ENCODE data around the gene LCN6. TPM values are rescaled to one million over a fixed set of nuclear protein-coding genes. Genes with fewer than 3 reads are reported as not detected.

Gene LCN6
- total and polyA plus RNA-seq, 8 donors, result 0.38 to 18.9 TPM; not detected in 6

DNA sequence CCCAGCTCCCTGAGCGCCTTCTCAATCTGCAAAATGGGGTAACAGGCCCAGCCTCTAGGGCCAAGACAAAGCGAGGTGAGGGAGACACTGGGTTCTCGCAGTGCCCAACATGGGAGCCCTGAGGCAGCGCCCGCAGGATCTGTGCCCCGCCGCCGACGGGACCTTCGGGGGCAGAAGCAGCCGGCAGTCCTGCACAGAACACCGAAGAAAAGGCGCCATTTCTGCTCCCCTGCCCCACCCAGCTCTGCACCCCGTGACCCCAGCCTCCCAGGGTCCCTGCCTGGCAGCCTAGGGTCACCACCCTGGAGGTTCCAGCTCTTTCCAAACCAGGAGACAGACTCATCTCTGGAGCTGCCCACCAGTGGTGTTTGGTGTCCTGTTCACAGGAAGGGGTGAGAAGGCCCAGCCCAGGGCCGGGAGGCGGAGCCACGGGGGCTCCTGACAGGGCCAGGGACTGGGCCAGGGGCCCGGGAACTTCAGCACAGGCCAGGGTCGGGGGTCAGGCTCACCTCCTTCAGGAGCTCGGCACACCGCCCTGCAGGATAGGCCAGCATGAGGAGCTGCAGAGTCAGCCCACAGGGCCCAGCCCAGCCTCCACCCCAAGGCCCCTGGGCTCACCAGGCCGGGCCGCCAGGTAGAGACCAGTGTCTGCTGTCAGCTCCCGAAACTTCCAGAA is 6.4 kb upstream of the LCN6 start:
- Histone ChIP-seq H3K4me1 (no peaks in the 10 kb centered on the region), H3K4me3 (no peak overlapping the region), H3K27ac (no peak overlapping the region), H3K9me3 (peaks cover 0 to 17% of the 10 kb centered on the region in 2 donors), H3K36me3 (no peaks in the 10 kb centered on the region), H3K27me3 (peaks cover 0 to 19% of the 10 kb centered on the region in 2 donors)
- intact Hi-C loops (cut with DNase I), result no loop called here
- no peak for TF ChIP-seq CTCF (IDR thresholded peaks at IDR 0.05)
- ATAC-seq (no peak), DNase-seq (peak in 1 of 4 donors; percentile 60)

- ATAC-seq, result no peak
- Histone ChIP-seq H3K4me1 (peaks cover 0 to 1% of the 10 kb centered on the region in 2 donors), H3K27ac (no peak overlapping the region), H3K4me3 (no peak overlapping the region), H3K9me3 (peaks cover 0 to 17% of the 10 kb centered on the region in 2 donors), H3K27me3 (peaks cover 0 to 14% of the 10 kb centered on the region in 2 donors), H3K36me3 (no peaks in the 10 kb centered on the region)
- intact Hi-C loops (cut with DNase I), result no loop called here
- DNase-seq, result no peak
- no peak for TF ChIP-seq CTCF (IDR thresholded peaks at IDR 0.05)
Observed at GRCh38 chr9:136754059-136754572, 5.8 kb upstream of the LCN6 start.

- peaks cover 0 to 7% of the 10 kb centered on the region in 2 donors for H3K4me1 ChIP-seq
- no peaks in the 10 kb centered on the region for H3K36me3 ChIP-seq
- no peak for ATAC-seq
- no peak overlapping the region for H3K27ac ChIP-seq
- intact Hi-C loops (cut with DNase I), result no loop called here
- H3K27me3 ChIP-seq, result peaks cover 0 to 14% of the 10 kb centered on the region in 2 donors
- H3K9me3 ChIP-seq, result peaks cover 0 to 17% of the 10 kb centered on the region in 2 donors
- DNase-seq, result peak in 1 of 4 donors; percentile 61
- no peak for TF ChIP-seq CTCF (IDR thresholded peaks at IDR 0.05)
- H3K4me3 ChIP-seq, result no peak overlapping the region
Observed at GRCh38 chr9:136753371-136754058, 5.2 kb upstream of the LCN6 start.

GRCh38 chr9:136751814-136752213 is 3.5 kb upstream of the LCN6 start:
- intact Hi-C loops (cut with DNase I), result no loop called here
- H3K4me3 ChIP-seq, result no peak overlapping the region
- no peaks in the 10 kb centered on the region for H3K36me3 ChIP-seq
- H3K9me3 ChIP-seq, result peaks cover 0 to 17% of the 10 kb centered on the region in 2 donors
- TF ChIP-seq CTCF (IDR thresholded peaks at IDR 0.05), result no peak
- peaks cover 0 to 14% of the 10 kb centered on the region in 2 donors for H3K27me3 ChIP-seq
- DNase-seq (no peak), ATAC-seq (no peak)
- H3K4me1 ChIP-seq, result peaks cover 0 to 9% of the 10 kb centered on the region in 2 donors
- no peak overlapping the region for H3K27ac ChIP-seq

- intact Hi-C loops (cut with DNase I), result no loop called here
- ATAC-seq (no peak), DNase-seq (no peak)
- Histone ChIP-seq H3K4me3 (no peak overlapping the region), H3K27me3 (peaks cover 0 to 14% of the 10 kb centered on the region in 2 donors), H3K4me1 (peaks cover 0 to 9% of the 10 kb centered on the region in 2 donors), H3K36me3 (no peaks in the 10 kb centered on the region), H3K27ac (no peak overlapping the region), H3K9me3 (peaks cover 0 to 16% of the 10 kb centered on the region in 2 donors)
- no peak for TF ChIP-seq CTCF (IDR thresholded peaks at IDR 0.05)
Observed at GRCh38 chr9:136751244-136751643, 2.9 kb upstream of the LCN6 start.

Measured in left lung (tissue), 10 donors.